SK-N-SH treated with all-trans-retinoic acid at 6 μM for 48 hours (cell line): ENCODE results near the gene UBA52.

Source experiments
- ATAC-seq: fragments of 200-7000 bp; cut with Tn5 transposase; 3 replicates; pipeline ENCODE4 v1.9.1; 2020; ENCODE audit warnings: mild to moderate bottlenecking, moderate library complexity
- ARNTL ChIP-seq: fragments of 450-650 bp; formaldehyde crosslinking; IDR thresholded peaks from 2 replicates; pipeline ENCODE4 v1.5.0; 2020; ENCODE audit warnings: low read depth, mild to moderate bottlenecking, moderate library complexity, borderline replicate concordance
- BACH2 ChIP-seq: fragments of 250-450 bp; sonication (Bioruptor Pico); IDR thresholded peaks from 2 replicates; pipeline ENCODE4 v1.9.0; 2021; ENCODE audit warnings: mild to moderate bottlenecking, borderline replicate concordance
- CREB5 ChIP-seq: fragments of 250-450 bp; sonication (Bioruptor Pico); IDR thresholded peaks from 2 replicates; pipeline ENCODE4 v1.5.1; 2020; ENCODE audit warnings: low read depth, mild to moderate bottlenecking, moderate library complexity
- CSDC2 ChIP-seq: fragments of 250-450 bp; sonication (Bioruptor Pico); IDR thresholded peaks from 2 replicates; pipeline ENCODE4 v1.5.0; 2020; ENCODE audit warnings: mild to moderate bottlenecking, moderate library complexity
- ESRRG ChIP-seq: fragments of 250-450 bp; sonication (Bioruptor Pico); IDR thresholded peaks from 2 replicates; pipeline ENCODE4 v1.6.1; 2021; ENCODE audit warnings: mild to moderate bottlenecking
- GLIS3 ChIP-seq: fragments of 250-450 bp; sonication (Bioruptor Pico); IDR thresholded peaks from 2 replicates; pipeline ENCODE4 v1.5.0; 2020; ENCODE audit warnings: mild to moderate bottlenecking, moderate library complexity
- ISL1 ChIP-seq: fragments of 250-450 bp; sonication (Bioruptor Pico); IDR thresholded peaks from 2 replicates; pipeline ENCODE4 v2.1.2; 2022; ENCODE audit warnings: mild to moderate bottlenecking, moderate library complexity
- OSR1 ChIP-seq: fragments of 250-450 bp; sonication (Bioruptor Pico); IDR thresholded peaks from 2 replicates; pipeline ENCODE4 v1.8.0; 2022; ENCODE audit warnings: moderate library complexity, mild to moderate bottlenecking, inconsistent platforms
- PATZ1 ChIP-seq: fragments of 250-450 bp; sonication (Bioruptor Pico); IDR thresholded peaks from 2 replicates; pipeline ENCODE4 v1.8.0; 2020; ENCODE audit warnings: mild to moderate bottlenecking, moderate library complexity, borderline replicate concordance
- PPARA ChIP-seq: fragments of 250-450 bp; sonication (Bioruptor Pico); IDR thresholded peaks from 2 replicates; pipeline ENCODE4 v1.5.0; 2020; ENCODE audit warnings: mild to moderate bottlenecking, borderline replicate concordance
- RARB ChIP-seq: fragments of 250-450 bp; sonication (Bioruptor Pico); IDR thresholded peaks from 2 replicates; pipeline ENCODE4 v1.8.0; 2021; ENCODE audit warnings: mild to moderate bottlenecking, moderate library complexity
- SNAI2 ChIP-seq: fragments of 250-450 bp; sonication (Bioruptor Pico); IDR thresholded peaks from 2 replicates; pipeline ENCODE4 v1.5.0; 2020; ENCODE audit warnings: mild to moderate bottlenecking, moderate library complexity
- TCF4 ChIP-seq: fragments of 250-450 bp; sonication (Bioruptor Pico); IDR thresholded peaks from 2 replicates; pipeline ENCODE4 v1.8.0; 2021; ENCODE audit warnings: mild to moderate bottlenecking, moderate library complexity, borderline replicate concordance
- TOX ChIP-seq: fragments of 250-450 bp; sonication (Bioruptor Pico); IDR thresholded peaks from 2 replicates; pipeline ENCODE4 v1.8.0; 2021; ENCODE audit warnings: mild to moderate bottlenecking, moderate library complexity, borderline replicate concordance
- ZC3H10 ChIP-seq: fragments of 250-450 bp; sonication (Bioruptor Pico); IDR thresholded peaks from 2 replicates; pipeline ENCODE4 v1.5.1; 2021; ENCODE audit warnings: mild to moderate bottlenecking, moderate library complexity
- ZFP3 ChIP-seq: fragments of 250-450 bp; sonication (Bioruptor Pico); IDR thresholded peaks from 2 replicates; pipeline ENCODE4 v1.5.0; 2020; ENCODE audit warnings: mild to moderate bottlenecking, moderate library complexity
- ZFP30 ChIP-seq: fragments of 450-650 bp; formaldehyde crosslinking; IDR thresholded peaks from 2 replicates; pipeline ENCODE4 v1.5.0; 2022; ENCODE audit warnings: mild to moderate bottlenecking, moderate library complexity
- ZNF565 ChIP-seq: fragments of 450-650 bp; formaldehyde crosslinking; conservative IDR thresholded peaks from 2 replicates; pipeline ENCODE4 v1.5.0; 2020; ENCODE audit warnings: low read depth, mild to moderate bottlenecking, moderate library complexity
- ZNF70 ChIP-seq: fragments of 450-650 bp; formaldehyde crosslinking; IDR thresholded peaks from 2 replicates; pipeline ENCODE4 v1.5.0; 2020; ENCODE audit warnings: mild to moderate bottlenecking, moderate library complexity
- ZNF8 ChIP-seq: fragments of 450-650 bp; formaldehyde crosslinking; IDR thresholded peaks from 2 replicates; pipeline ENCODE4 v1.5.0; 2020; ENCODE audit warnings: mild to moderate bottlenecking, moderate library complexity
- TF ChIP-seq, protein P1 (sequence below): fragments of 250-450 bp; sonication (Bioruptor Pico); IDR thresholded peaks from 2 replicates; pipeline ENCODE4 v1.5.1; 2021; ENCODE audit warnings: mild to moderate bottlenecking, moderate library complexity
- TF ChIP-seq, protein P2 (sequence below): fragments of 250-450 bp; sonication (Bioruptor Pico); IDR thresholded peaks from 2 replicates; pipeline ENCODE4 v1.8.0; 2021; ENCODE audit warnings: low read depth, mild to moderate bottlenecking, moderate library complexity, borderline replicate concordance
- TF ChIP-seq, protein P3 (sequence below): fragments of 250-450 bp; sonication (Bioruptor Pico); IDR thresholded peaks from 2 replicates; pipeline ENCODE4 v1.5.0; 2020; ENCODE audit warnings: mild to moderate bottlenecking, moderate library complexity

The UBA52 gene

GRCh38 chr19:18612772-18613588, 41.3 kb downstream of the UBA52 start, which contains the start of gene TMEM59L (continued):
- TF ChIP-seq ARNTL (CRISPR knock-in tag) = no peak
- no peak for TF ChIP-seq RARB
- TF ChIP-seq ESRRG (CRISPR knock-in tag) = no peak
- TF ChIP-seq, all 23 proteins: peak for 0

DNA sequence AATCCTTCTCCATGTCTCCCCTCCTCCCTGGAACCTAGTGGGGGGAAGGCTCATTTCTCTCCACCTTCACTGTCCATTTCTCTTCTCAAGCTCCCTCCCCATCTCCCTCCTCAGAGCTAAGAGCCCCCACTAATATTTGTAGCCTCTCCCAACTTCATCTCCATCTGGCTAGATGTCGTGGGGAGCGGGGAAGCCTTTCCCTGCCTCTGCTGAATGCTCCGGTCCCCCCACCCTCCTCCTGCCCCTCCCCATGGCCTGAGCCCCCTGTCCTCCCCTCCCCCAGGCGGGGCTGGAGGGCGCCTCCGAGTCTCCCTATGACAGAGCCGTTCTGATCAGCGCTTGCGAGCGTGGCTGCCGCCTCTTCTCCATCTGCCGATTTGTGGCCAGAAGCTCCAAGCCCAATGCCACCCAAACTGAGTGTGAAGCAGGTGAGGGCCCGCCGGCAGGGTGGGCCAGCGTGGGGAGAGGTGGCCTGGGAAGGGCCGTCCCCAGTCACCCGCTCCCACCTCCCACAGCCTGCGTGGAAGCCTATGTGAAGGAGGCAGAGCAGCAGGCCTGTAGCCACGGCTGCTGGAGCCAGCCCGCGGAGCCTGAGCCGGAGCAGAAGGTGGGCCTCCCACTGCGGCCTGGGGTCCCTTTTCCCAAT, 42.1 kb downstream of the UBA52 start:
- no peak for ATAC-seq
- TF ChIP-seq, protein P1, sequence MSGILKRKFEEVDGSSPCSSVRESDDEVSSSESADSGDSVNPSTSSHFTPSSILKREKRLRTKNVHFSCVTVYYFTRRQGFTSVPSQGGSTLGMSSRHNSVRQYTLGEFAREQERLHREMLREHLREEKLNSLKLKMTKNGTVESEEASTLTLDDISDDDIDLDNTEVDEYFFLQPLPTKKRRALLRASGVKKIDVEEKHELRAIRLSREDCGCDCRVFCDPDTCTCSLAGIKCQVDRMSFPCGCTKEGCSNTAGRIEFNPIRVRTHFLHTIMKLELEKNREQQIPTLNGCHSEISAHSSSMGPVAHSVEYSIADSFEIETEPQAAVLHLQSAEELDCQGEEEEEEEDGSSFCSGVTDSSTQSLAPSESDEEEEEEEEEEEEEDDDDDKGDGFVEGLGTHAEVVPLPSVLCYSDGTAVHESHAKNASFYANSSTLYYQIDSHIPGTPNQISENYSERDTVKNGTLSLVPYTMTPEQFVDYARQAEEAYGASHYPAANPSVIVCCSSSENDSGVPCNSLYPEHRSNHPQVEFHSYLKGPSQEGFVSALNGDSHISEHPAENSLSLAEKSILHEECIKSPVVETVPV (CRISPR knock-in tag) = no peak
- TF ChIP-seq BACH2 (CRISPR knock-in tag) = no peak
- no peak for TF ChIP-seq ZFP30
- TF ChIP-seq ESRRG (CRISPR knock-in tag) = no peak
- TF ChIP-seq CSDC2 (CRISPR knock-in tag) = no peak
- no peak for TF ChIP-seq TCF4 (CRISPR knock-in tag)
- no peak for TF ChIP-seq OSR1 (CRISPR knock-in tag)
- no peak for TF ChIP-seq ZFP3 (CRISPR knock-in tag)
- TF ChIP-seq, protein P2, sequence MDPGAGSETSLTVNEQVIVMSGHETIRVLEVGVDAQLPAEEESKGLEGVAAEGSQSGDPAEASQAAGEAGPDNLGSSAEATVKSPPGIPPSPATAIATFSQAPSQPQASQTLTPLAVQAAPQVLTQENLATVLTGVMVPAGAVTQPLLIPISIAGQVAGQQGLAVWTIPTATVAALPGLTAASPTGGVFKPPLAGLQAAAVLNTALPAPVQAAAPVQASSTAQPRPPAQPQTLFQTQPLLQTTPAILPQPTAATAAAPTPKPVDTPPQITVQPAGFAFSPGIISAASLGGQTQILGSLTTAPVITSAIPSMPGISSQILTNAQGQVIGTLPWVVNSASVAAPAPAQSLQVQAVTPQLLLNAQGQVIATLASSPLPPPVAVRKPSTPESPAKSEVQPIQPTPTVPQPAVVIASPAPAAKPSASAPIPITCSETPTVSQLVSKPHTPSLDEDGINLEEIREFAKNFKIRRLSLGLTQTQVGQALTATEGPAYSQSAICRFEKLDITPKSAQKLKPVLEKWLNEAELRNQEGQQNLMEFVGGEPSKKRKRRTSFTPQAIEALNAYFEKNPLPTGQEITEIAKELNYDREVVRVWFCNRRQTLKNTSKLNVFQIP = no peak
- no peak for TF ChIP-seq PPARA (CRISPR knock-in tag)
- no peak for TF ChIP-seq ISL1
- no peak for TF ChIP-seq CREB5
- no peak for TF ChIP-seq GLIS3 (CRISPR knock-in tag)

DNA sequence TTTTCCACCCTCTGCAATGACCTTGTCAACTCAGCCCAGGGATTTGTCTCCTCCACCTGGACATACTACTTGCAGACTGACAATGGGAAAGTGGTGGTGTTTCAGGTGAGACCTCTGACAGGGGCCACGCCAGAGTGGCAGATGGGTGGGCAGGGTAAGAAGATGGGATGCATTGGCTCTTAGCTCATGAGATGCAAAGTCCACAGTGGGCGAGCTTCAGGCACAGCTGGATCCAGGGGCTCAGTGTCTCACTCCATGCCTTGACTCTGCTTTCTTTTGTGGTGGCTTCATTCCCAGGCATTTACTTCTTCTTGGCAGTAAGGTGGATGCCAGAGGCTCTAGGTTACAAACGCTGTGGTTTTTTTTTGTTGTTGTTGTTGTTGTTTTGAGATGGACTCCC, 44.4 kb downstream of the UBA52 start:
- ATAC-seq = no peak
- no peak for TF ChIP-seq ZNF565 (CRISPR knock-in tag)
- no peak for TF ChIP-seq SNAI2 (CRISPR knock-in tag)
- no peak for TF ChIP-seq ZNF70 (CRISPR knock-in tag)
- no peak for TF ChIP-seq PPARA (CRISPR knock-in tag)
- no peak for TF ChIP-seq TOX
- no peak for TF ChIP-seq BACH2 (CRISPR knock-in tag)
- no peak for TF ChIP-seq ZC3H10 (CRISPR knock-in tag)
- TF ChIP-seq, protein P2 = no peak
- TF ChIP-seq, protein P3, sequence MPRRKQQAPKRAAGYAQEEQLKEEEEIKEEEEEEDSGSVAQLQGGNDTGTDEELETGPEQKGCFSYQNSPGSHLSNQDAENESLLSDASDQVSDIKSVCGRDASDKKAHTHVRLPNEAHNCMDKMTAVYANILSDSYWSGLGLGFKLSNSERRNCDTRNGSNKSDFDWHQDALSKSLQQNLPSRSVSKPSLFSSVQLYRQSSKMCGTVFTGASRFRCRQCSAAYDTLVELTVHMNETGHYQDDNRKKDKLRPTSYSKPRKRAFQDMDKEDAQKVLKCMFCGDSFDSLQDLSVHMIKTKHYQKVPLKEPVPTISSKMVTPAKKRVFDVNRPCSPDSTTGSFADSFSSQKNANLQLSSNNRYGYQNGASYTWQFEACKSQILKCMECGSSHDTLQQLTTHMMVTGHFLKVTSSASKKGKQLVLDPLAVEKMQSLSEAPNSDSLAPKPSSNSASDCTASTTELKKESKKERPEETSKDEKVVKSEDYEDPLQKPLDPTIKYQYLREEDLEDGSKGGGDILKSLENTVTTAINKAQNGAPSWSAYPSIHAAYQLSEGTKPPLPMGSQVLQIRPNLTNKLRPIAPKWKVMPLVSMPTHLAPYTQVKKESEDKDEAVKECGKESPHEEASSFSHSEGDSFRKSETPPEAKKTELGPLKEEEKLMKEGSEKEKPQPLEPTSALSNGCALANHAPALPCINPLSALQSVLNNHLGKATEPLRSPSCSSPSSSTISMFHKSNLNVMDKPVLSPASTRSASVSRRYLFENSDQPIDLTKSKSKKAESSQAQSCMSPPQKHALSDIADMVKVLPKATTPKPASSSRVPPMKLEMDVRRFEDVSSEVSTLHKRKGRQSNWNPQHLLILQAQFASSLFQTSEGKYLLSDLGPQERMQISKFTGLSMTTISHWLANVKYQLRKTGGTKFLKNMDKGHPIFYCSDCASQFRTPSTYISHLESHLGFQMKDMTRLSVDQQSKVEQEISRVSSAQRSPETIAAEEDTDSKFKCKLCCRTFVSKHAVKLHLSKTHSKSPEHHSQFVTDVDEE (CRISPR knock-in tag) = no peak
- TF ChIP-seq PATZ1 (CRISPR knock-in tag) = no peak
- TF ChIP-seq, protein P1 (CRISPR knock-in tag) = no peak
- no peak for TF ChIP-seq ZFP30
- no peak for TF ChIP-seq ZNF8 (CRISPR knock-in tag)
- TF ChIP-seq ARNTL (CRISPR knock-in tag) = no peak
- no peak for TF ChIP-seq ESRRG (CRISPR knock-in tag)
- no peak for TF ChIP-seq CREB5
- no peak for TF ChIP-seq GLIS3 (CRISPR knock-in tag)
